Gastrocnemius medialis (tissue), 4 donors: ENCODE data around the gene KCNJ9. TPM values are rescaled to one million over a fixed set of nuclear protein-coding genes. Genes with fewer than 3 reads are reported as not detected.

ENCODE experiments used
- ATAC-seq, 2 donors: fragments of 150-250 bp; one replicate each; pipeline ENCODE4 v1.9.1; 2016
- DNase-seq, 2 donors: peaks; one replicate each; pipeline ENCODE4 v3.0.0-alpha.2; 2019
- H3K27ac ChIP-seq, 4 donors: fragments of 200-600 bp; sonication (generic); 1 replicate in 1 of 4; 2 replicates in 3 of 4; pipeline ENCODE4 v1.5.1; 2016 to 2018; ENCODE audit warnings: mild to moderate bottlenecking in 2 of 4, moderate library complexity in 1 of 4
- H3K27me3 ChIP-seq, 3 donors: fragments of 200-600 bp; sonication (generic) in 2 of 3; 1 replicate in 1 of 3; 2 replicates in 2 of 3; pipeline versions ENCODE4 v1.5.1 to v1.6.0; 2016 to 2019; ENCODE audit warnings: mild to moderate bottlenecking in 1 of 3, moderate library complexity in 1 of 3
- H3K36me3 ChIP-seq, 2 donors: fragments of 200-600 bp; sonication (generic) in 1 of 2; one replicate each; pipeline ENCODE4 v1.5.1; 2017 to 2018
- H3K4me1 ChIP-seq, 2 donors: fragments of 200-600 bp; sonication (generic) in 1 of 2; one replicate each; pipeline ENCODE4 v1.5.1; 2016 to 2017; ENCODE audit warnings: mild to moderate bottlenecking in 2 of 2
- H3K4me3 ChIP-seq, 4 donors: fragments of 200-600 bp; sonication (generic) in 3 of 4; 1 replicate in 1 of 4; 2 replicates in 3 of 4; pipeline ENCODE4 v1.5.1; 2016 to 2019; ENCODE audit warnings: mild to moderate bottlenecking in 2 of 4
- H3K9me3 ChIP-seq, 3 donors: fragments of 200-600 bp; sonication (generic) in 2 of 3; 1 replicate in 1 of 3; 2 replicates in 2 of 3; pipeline ENCODE4 v1.5.1; 2016 to 2019
- CTCF ChIP-seq, 5 experiments: fragments of 450-650 bp in 3 of 5; fragments of 200-600 bp in 2 of 5; sonication (generic) in 2 of 5; IDR thresholded peaks in 4 of 5; conservative IDR thresholded peaks in 1 of 5; 1 replicate in 4 of 5; 2 replicates in 1 of 5; pipeline ENCODE4 v1.5.1; 2016 to 2019; ENCODE audit warnings: antibody characterized with exemption in 5 of 5, mild to moderate bottlenecking in 3 of 5, moderate library complexity in 3 of 5
- POLR2A ChIP-seq, 2 donors: fragments of 450-650 bp; IDR thresholded peaks; one replicate each; pipeline ENCODE4 v1.6.1; 2017; ENCODE audit warnings: antibody characterized with exemption in 2 of 2, mild to moderate bottlenecking in 2 of 2, moderate library complexity in 2 of 2
- in situ Hi-C, 4 donors: fragments of 200-750 bp; cut with MboI; loops; one replicate each; pipeline versions ENCODE4 v1.15.0 to v1.8.0; 2017; ENCODE audit warnings: low sequenced_read_pairs in 4 of 4
- intact Hi-C: fragments of 100-400 bp; cut with DNase I; formaldehyde crosslinking; loops from one replicate; pipeline ENCODE4 v1.15.1; 2023; ENCODE audit warnings: low total_unique reads
- total RNA-seq, 4 donors: library from RNA; depleted of rRNA; stranded (reverse); fragments of >200 nt; gene quantifications; one replicate each; pipeline versions ENCODE4 v1.1.0 to v1.2.3, GENCODE V29; 2016

Gene KCNJ9
- total RNA-seq, 4 donors from 2014 or later = not detected

- ATAC-seq = no peak
- no peak for TF ChIP-seq CTCF (IDR thresholded peaks at IDR 0.05 in 4 of 5, conservative IDR thresholded peaks at IDR 0.05 in 1 of 5)
- TF ChIP-seq POLR2A (IDR thresholded peaks at IDR 0.05) = no peak
- peaks cover 0 to 13% of the 10 kb centered on the region in 2 donors for H3K4me1 ChIP-seq
- no peaks in the 10 kb centered on the region for H3K36me3 ChIP-seq
- H3K27me3 ChIP-seq = peaks cover 0 to 7% (median 0%) of the 10 kb centered on the region in 3 donors
- H3K4me3 ChIP-seq = no peak overlapping the region
- H3K9me3 ChIP-seq = no peaks in the 10 kb centered on the region
- no peak overlapping the region for H3K27ac ChIP-seq
- in situ Hi-C loops (loop anchor here in 2 of 4 donors (25.0 kb wide), 2 partner anchors 211 to 286 kb away; partner anchors contain the start of genes NHLH1 (in 2 of the 2) and PEX19 (in 1 of the 2)), intact Hi-C loops (no loop called here)
- DNase-seq = no peak
Observed at GRCh38 chr1:160076295-160076694, 5.0 kb upstream of the KCNJ9 start.

- TF ChIP-seq CTCF (IDR thresholded peaks at IDR 0.05 in 4 of 5, conservative IDR thresholded peaks at IDR 0.05 in 1 of 5) = no peak
- no peak for TF ChIP-seq POLR2A (IDR thresholded peaks at IDR 0.05)
- ATAC-seq (no peak), DNase-seq (no peak)
- peaks cover 0 to 13% of the 10 kb centered on the region in 2 donors for H3K4me1 ChIP-seq
- no peak overlapping the region for H3K27ac ChIP-seq
- H3K9me3 ChIP-seq = no peaks in the 10 kb centered on the region
- H3K27me3 ChIP-seq = peaks cover 0 to 12% (median 3%) of the 10 kb centered on the region in 3 donors
- in situ Hi-C loops (loop anchor here in 2 of 4 donors (25.0 kb wide), 2 partner anchors 210 to 285 kb away; partner anchors contain the start of genes NHLH1 (in 2 of the 2) and PEX19 (in 1 of the 2)), intact Hi-C loops (no loop called here)
- H3K36me3 ChIP-seq = no peaks in the 10 kb centered on the region
- no peak overlapping the region for H3K4me3 ChIP-seq
Observed at GRCh38 chr1:160077486-160077885, 3.9 kb upstream of the KCNJ9 start.

GRCh38 chr1:160078512-160079195 is 2.7 kb upstream of the KCNJ9 start:
- Histone ChIP-seq H3K4me1 (peaks cover 0 to 13% of the 10 kb centered on the region in 2 donors), H3K36me3 (no peaks in the 10 kb centered on the region), H3K9me3 (no peaks in the 10 kb centered on the region), H3K4me3 (no peak overlapping the region), H3K27ac (peak overlapping the region in 2 of 4 donors; percentile 29 to 62), H3K27me3 (peaks cover 0 to 16% (median 3%) of the 10 kb centered on the region in 3 donors)
- TF ChIP-seq CTCF (IDR thresholded peaks at IDR 0.05 in 4 of 5, conservative IDR thresholded peaks at IDR 0.05 in 1 of 5) (peak; percentile 41 to 71 (median 54)), POLR2A (IDR thresholded peaks at IDR 0.05) (no peak)
- ATAC-seq (peak; percentile 63 to 92), DNase-seq (peak in 1 of 2 donors; percentile 64)
- in situ Hi-C loops = loop anchor here in 2 of 4 donors (25.0 kb wide), 2 partner anchors 209 to 284 kb away; partner anchors contain the start of genes NHLH1 (in 2 of the 2) and PEX19 (in 1 of the 2)
- intact Hi-C loops = loop anchor here (2.0 kb wide), 1 partner anchor 32 kb away; no protein-coding TSS in a partner anchor

GRCh38 chr1:160079448-160079847 is 1.9 kb upstream of the KCNJ9 start:
- Histone ChIP-seq H3K27ac (no peak overlapping the region), H3K27me3 (peaks cover 0 to 16% (median 3%) of the 10 kb centered on the region in 3 donors), H3K9me3 (no peaks in the 10 kb centered on the region), H3K4me3 (no peak overlapping the region), H3K36me3 (no peaks in the 10 kb centered on the region), H3K4me1 (peaks cover 0 to 13% of the 10 kb centered on the region in 2 donors)
- in situ Hi-C loops (loop anchor here in 2 of 4 donors (25.0 kb wide), 2 partner anchors 208 to 283 kb away; partner anchors contain the start of genes NHLH1 (in 2 of the 2) and PEX19 (in 1 of the 2)), intact Hi-C loops (loop anchor here (2.0 kb wide), 1 partner anchor 33 kb away; no protein-coding TSS in a partner anchor)
- no peak for TF ChIP-seq CTCF (IDR thresholded peaks at IDR 0.05 in 4 of 5, conservative IDR thresholded peaks at IDR 0.05 in 1 of 5)
- TF ChIP-seq POLR2A (IDR thresholded peaks at IDR 0.05) = no peak
- DNase-seq (no peak), ATAC-seq (no peak)
